AG20443 (cell line): ENCODE data around the gene SCAMP5.

Experiments used
- DNase-seq: peaks from one replicate; pipeline ENCODE4 v3.0.0; 2012; ENCODE audit warnings: low spot score, mixed read lengths

SCAMP5 gene

DNA sequence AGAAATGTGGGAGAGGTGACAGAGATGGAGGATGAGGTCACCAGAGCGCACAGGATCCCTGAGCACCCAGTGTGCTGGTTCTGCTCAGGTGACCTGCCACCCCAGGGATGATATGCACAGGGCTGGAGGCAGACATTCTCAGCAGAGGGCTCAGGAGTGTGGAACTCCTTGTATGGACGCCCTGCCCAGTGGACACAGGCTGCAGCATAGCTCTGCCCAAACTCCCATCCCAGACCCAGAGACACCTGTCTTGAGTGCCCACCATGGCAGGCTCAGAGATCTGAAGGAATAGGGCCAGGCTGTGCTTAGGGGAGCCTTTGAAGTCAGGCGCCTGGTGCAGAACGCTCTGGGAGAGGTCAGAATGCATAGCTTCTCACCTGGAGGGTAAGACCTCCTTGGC, 75.3 kb downstream of the SCAMP5 start:
- no peak for DNase-seq
